ENCODE results near the gene SLC49A4. TPM values are rescaled to one million over a fixed set of nuclear protein-coding genes. Genes with fewer than 3 reads are reported as not detected.

Gene SLC49A4
- total RNA-seq, 1 donor from 2014 or later: 15.7 TPM

DNA sequence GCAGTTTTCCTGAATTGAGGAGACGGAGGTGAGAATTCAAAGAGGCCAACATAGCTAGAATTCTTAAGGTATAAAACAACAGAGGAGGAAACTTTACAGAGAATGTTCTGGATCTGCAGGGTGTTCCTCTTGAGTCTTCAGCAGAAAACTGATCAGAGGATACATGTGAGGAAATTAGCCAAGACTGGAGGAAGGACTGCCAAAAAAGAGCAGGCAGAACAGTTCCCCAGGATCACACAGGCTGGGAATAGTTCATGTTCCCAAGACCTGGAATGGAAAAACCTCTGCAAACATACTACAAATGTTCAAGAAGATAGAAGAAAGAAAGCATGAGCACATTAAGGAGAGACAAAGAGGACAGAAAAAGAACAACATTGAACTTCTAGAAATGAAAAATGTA lies 7.5 kb downstream of the SLC49A4 start:
- DNase-seq (ENCODE audit: extremely low spot score in 2 of 2): no peak
- Histone ChIP-seq H3K9me3 (no peaks in the 10 kb centered on the region), H3K27ac (no peak overlapping the region), H3K4me3 (no peak overlapping the region), H3K4me1 (peaks cover 16% of the 10 kb centered on the region), H3K27me3 (no peaks in the 10 kb centered on the region), H3K36me3 (no peaks in the 10 kb centered on the region)
- no peak for TF ChIP-seq POLR2A (IDR thresholded peaks at IDR 0.05)
- no peak for TF ChIP-seq CTCF (IDR thresholded peaks at IDR 0.05)
- intact Hi-C loops (cut with DNase I): no loop called here

- TF ChIP-seq POLR2AphosphoS5 (IDR thresholded peaks at IDR 0.05; ENCODE audit: insufficient read depth in 1 of 2, low read depth in 1 of 2): no peak
- no peak overlapping the region for H3K4me3 ChIP-seq
- no peaks in the 10 kb centered on the region for H3K9me3 ChIP-seq
- peaks cover 13% of the 10 kb centered on the region for H3K4me1 ChIP-seq
- H3K27me3 ChIP-seq: no peaks in the 10 kb centered on the region
- H3K36me3 ChIP-seq: no peaks in the 10 kb centered on the region
- DNase-seq (ENCODE audit: extremely low spot score in 2 of 2): no peak
- H3K27ac ChIP-seq: no peak overlapping the region
- intact Hi-C loops (cut with DNase I): no loop called here
These were observed 9.1 kb downstream of the SLC49A4 start for GRCh38 chr3:122803977-122804376.

- Histone ChIP-seq H3K36me3 (no peaks in the 10 kb centered on the region), H3K4me1 (no peaks in the 10 kb centered on the region), H3K27ac (no peak overlapping the region), H3K9me3 (no peaks in the 10 kb centered on the region), H3K4me3 (no peak overlapping the region), H3K27me3 (no peaks in the 10 kb centered on the region)
- no peak for TF ChIP-seq CTCF (IDR thresholded peaks at IDR 0.05)
- intact Hi-C loops (cut with DNase I): no loop called here
- DNase-seq (ENCODE audit: extremely low spot score in 2 of 2): no peak
These were observed 15.9 kb downstream of the SLC49A4 start for GRCh38 chr3:122810734-122811133.

GRCh38 chr3:122816587-122816986 lies 21.7 kb downstream of the SLC49A4 start:
- no peak overlapping the region for H3K4me3 ChIP-seq
- no peaks in the 10 kb centered on the region for H3K4me1 ChIP-seq
- no peaks in the 10 kb centered on the region for H3K27me3 ChIP-seq
- H3K9me3 ChIP-seq: no peaks in the 10 kb centered on the region
- H3K27ac ChIP-seq: no peak overlapping the region
- H3K36me3 ChIP-seq: no peaks in the 10 kb centered on the region
- intact Hi-C loops (cut with DNase I): no loop called here
- TF ChIP-seq POLR2AphosphoS5 (IDR thresholded peaks at IDR 0.05; ENCODE audit: insufficient read depth in 1 of 2, low read depth in 1 of 2): no peak
- TF ChIP-seq POLR2A (IDR thresholded peaks at IDR 0.05): no peak
- no peak for TF ChIP-seq CTCF (IDR thresholded peaks at IDR 0.05)
- DNase-seq (ENCODE audit: extremely low spot score in 2 of 2): no peak

GRCh38 chr3:122824465-122825381 lies 29.9 kb downstream of the SLC49A4 start:
- Histone ChIP-seq H3K27me3 (no peaks in the 10 kb centered on the region), H3K27ac (peak overlapping the region; percentile 51), H3K4me1 (no peaks in the 10 kb centered on the region), H3K9me3 (no peaks in the 10 kb centered on the region), H3K36me3 (peaks cover 0 to 4% of the 10 kb centered on the region in 2 donors), H3K4me3 (no peak overlapping the region)
- no peak for DNase-seq (ENCODE audit: extremely low spot score in 2 of 2)
- TF ChIP-seq POLR2A (IDR thresholded peaks at IDR 0.05) (no peak), POLR2AphosphoS5 (IDR thresholded peaks at IDR 0.05; ENCODE audit: insufficient read depth in 1 of 2, low read depth in 1 of 2) (peak in 1 of 2 donors; percentile 53), CTCF (IDR thresholded peaks at IDR 0.05) (no peak)
- intact Hi-C loops (cut with DNase I): no loop called here
